ENCODE results near the gene PLET1.

Gene PLET1

DNA sequence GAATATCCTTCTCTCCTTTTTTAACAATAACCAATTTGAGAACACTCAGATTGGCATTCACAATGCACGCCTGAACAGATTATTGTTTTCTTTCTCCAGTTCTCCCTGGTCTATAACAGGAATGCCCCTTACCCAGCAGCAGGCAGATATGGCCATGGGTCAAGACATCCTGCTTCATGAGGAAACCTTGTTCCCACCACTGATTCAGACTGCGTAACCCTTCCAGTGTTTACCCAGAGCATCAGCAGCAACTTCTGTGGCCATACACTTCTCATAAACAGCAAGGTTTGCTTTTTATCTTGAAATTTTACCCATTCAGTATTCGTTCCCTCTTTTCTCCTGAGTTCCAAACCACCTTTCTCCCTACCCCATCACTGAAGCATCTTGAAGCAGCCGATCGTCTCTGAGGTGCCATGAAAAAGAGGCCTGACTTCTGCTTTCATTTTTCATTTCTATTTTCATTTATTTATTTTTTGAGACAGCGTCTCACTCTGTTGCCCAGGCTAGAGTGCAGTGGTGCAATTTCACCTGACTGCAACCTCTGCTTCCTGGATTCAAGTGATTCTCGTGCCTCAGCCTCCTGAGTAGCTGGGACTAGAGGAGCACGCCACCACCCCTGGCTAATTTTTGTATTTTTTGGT, 24.8 kb downstream of the PLET1 start:
- no peak for DNase-seq

DNA sequence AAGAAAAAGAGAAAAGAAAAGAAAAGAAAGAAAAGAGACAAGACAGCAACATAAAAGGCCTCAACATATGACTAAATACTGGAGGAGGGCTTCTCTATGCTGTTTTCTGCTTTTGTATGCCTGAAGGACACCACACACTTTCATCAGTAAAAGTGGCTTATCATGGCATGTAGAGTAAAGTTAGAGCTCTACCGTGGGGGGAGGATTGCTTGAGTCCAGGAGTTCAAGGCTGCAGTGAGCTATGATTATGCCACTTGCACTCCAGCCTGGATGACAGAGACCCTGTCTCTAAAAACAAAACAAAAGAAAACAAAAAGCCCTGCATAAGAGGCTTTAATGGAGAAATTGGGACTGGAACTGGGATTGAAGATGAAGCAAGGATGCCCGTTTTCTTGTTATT, 28.7 kb downstream of the PLET1 start:
- no peak for DNase-seq

DNA sequence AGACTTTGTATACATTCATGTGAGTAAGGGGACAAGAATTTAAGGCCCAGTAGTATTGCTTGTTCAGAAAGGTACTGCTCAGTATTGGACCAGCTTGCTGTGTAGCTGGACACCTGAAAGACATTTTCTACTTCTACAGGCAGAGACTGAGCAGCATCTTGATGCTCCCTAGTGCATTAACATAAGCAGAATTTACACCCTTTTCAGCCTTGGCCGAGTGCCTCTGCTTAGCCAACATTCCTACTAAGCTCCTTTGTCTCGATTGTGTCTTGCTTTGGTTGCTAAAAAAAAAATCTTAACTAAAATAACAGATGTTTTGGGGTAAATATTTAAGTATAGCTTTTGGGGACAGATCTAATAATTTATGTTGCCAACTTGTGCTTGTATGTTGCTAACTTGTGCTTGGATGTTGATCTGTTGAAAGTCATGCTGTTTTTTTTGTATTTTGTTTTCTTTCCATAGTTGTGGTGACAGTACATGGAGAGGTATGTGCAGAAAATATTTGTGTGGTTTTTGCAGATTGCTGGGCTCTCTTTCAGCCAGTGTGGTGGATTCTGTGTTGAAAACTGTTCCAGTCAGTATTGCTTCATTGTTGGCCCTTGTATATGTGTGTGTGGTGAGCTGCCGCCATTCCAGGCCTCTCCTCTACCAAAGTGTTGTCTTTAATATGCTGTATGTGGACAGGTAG, 30.8 kb downstream of the PLET1 start:
- DNase-seq, result no peak

DNA sequence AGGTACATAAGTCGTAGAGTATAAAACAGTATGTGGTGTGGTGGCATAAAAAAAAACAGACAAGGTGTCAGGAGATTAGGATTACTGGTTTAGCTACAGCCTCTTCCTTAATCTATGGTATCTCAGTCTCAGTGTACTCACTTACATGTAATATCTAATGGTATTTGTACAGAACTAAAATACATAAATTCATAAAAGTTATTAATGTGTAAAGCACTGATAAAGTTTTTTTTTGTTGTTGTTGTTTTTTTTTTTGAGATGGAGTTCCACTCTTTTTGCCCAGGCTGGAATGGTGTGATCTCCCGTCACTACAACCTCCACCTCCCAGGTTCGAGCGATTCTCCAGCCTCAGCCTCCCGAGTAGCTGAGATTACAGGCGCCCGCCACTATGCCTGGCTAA, 31.5 kb downstream of the PLET1 start:
- DNase-seq, result no peak

DNA sequence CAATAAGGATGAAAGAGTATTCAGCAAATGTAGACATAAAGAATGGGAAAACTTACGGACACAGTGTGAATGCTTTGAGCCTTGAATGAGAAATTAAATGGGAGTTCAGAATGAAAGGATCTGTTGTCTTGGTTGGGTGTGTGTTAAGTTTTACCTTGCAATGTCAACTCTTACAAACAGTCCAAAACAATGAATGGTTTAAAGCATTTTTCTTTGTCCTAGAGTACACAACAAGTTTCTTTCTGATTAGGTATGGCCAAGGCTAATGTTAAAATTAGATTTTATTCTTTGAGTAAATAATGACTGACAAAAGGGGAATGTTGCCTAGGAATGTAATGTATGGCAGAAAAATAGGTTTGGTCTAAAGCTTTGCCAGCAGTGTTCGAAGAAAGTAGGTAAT, 32.0 kb downstream of the PLET1 start:
- no peak for DNase-seq

DNA sequence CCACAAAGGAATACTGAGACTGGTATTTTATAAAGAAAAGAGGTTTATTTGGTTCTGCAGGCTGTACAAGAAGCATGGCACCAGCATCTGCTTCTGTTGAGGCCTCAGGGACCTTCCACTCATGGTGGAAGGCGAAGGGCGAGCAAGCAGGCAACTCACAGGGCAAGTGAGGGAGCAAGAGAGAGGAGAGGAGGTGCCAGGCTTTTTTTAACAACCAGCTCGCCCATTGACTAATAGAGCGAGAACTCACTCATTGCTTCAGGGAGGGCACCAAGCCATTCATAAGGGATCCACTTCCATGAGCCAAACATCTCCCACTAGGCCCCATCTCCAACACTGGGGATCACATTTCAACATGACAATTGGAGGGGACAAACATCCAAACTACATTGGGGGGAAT, 33.2 kb downstream of the PLET1 start:
- DNase-seq, result no peak

DNA sequence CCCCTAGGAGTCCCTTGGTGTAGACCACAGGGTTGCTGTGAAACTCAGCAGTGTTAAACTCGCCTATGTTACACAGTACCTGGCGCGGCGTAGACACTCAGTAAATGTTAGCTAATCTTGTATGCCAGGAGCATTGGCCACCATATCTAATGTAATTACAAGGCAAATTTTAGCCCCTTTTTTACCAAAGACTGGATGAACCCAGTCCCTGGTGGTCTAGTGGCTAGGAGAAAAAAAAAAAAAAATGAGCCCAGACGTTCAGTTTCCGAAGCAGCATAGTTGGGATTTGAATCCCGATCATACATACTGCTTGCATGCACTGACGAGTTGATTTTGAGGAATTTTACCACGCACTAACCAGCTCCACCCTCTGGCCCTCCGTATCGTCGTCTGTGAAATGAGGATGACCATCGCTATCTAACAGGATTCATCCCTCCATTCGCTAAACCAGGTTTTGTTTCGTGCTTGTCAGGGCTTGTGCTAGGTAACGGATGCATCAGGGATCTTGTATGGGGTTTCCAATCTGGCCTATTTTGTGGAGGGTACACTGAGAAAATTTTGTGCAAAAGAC, 33.7 kb downstream of the PLET1 start:
- DNase-seq, result no peak

DNA sequence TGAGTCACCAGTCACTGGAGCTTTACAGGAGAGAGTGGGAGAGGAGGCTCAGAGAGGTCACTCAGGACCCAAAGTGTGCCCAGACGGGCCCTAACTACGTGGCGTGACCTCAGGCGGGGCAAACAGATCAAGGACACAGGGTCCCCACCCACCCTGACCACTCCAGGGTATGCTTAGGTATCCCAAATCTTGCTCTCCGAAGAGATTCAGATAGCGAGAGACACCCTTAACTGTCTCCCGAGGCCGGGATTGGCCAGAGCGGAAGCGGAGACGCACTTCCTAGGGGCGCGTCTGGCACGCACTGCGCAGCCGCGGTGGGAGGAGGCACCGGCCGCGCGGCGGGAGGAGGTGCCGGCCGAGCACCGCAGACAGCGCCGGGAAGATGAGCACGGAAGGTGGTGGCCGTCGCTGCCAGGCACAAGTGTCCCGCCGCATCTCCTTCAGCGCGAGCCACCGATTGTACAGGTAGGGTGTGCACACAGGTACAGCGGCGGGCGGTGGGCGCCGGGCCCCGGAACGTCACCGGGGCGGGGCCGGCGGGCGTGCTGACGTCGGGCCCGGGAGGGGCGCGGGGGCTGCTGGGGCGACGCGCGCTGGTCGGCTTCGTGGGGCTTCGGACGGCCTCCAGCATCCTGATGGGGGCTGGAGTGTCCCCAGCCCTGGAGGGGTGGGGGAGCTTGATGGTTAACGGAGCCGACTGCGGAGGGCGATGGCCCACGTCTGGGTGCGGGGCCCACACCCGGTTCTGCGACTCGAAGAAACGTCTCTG, 34.4 kb downstream of the PLET1 start, which contains the start of gene PTS:
Gene PTS (plus strand): TSS at position 367 of the 769 bp plus-strand sequence. CDS start 16 bp downstream, at position 383.
- DNase-seq, result peak; percentile 15

DNA sequence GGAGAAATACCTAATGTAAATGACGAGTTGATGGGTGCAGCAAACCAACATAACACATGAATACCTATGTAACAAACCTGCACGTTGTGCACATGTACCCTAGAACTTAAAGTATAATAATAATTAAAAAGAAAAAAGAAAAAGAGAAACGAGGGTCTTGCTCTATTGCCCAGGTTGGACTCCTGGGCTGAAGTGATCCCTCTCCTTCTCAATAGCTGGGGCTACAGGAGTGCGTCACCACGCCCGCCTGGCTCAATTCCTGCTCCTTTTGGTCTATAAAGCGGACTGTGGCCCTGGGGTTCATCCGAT, 35.0 kb downstream of the PLET1 start:
- no peak for DNase-seq

DNA sequence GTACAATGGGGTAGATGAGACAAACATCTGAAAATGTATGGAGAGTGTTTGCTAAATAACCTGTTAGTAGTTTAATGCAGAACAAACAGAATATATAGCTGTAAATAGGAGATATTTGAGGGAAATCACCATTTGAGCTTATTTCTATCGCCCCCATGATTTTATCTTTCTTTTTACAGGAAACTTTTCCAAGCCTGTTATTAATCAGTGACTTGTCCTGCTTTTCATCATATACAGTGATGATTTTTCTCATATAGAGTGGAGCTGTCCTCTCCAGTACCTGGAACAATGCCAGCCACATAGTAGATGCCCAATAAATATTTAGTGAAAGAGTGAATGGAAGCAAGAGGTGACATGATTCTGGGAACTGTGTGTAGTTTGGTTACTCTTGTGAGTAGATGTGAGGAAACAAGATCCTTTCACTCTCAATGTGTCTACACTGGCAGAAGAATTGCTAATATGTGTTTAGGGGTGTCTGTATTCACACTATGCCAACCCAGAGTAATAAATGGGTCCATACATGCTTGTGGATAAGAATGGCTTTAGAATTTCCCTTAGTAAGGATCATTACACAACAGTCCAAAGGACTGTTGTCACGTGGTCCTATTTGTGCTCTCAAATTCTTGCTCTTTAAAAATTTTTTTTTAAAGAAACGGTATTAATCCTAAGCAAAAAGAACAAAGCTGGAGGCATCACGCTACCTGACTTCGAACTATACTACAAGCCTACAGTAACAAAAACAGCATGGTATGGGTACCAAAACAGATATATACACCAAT, 36.7 kb downstream of the PLET1 start:
- no peak for DNase-seq

DNA sequence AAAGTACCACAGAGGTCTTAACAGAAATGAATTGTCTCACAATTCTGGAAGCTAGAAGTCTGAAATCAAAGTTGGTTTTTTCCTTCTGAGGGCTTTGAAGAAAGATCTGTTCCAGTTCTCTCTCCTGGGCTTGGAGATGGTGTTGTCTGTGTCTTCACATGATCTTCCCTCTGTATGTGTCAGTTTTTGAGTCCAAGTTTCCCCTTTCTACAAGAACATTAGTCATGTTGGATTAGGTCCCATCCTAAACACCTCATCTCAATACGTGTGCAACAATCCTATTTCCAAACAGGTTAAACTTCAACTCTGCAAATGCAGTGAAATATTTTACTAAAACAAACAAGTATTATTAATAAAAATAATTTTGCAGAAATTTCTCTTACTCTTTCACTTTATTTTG, 37.5 kb downstream of the PLET1 start:
- no peak for DNase-seq

DNA sequence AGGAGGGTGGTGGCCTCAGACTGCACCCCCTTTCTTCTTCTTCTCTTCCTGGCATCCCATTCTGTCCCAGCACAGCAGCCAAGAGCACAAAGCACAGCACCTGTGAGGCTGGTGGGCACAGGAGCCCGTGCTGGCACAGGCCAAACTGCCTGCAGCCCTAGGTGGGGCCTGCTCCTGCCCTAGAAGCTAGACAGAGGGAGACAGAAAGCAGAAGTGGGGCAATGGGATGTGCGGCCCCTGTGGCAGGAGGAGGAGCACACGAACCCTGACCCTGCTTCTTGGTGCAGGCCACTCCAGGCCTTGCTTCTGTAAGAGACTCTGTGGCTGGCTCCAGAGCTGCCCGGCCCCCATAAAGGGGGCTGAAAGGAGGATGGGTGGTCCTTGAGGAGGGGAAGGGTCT, 38.4 kb downstream of the PLET1 start:
- DNase-seq, result no peak

DNA sequence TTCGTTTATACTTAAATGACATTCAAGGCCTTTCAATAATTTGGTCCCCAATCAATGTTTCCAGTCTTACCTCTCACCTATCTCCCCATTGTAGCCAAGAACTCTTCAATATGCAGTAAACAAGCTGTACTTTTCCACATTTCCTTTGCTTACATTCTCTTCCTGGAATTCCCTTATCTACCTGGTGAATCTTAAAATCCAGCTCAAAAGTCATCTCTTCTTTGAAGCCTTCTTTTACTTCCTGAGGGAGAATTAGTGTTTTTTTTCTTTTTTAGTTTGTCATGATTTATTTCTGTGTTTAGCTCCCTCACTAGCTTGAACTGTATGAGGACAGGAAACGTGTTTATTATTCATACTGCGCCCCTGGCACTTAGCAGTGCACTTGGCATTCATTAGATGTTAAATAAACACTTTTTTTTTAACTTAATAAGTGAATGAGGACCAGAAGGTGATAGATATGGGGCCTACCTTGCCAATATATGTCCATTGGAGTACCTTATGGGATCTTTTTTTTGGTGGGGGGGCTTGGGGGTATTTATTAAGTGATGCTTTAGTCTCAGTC, 39.3 kb downstream of the PLET1 start:
- no peak for DNase-seq

DNA sequence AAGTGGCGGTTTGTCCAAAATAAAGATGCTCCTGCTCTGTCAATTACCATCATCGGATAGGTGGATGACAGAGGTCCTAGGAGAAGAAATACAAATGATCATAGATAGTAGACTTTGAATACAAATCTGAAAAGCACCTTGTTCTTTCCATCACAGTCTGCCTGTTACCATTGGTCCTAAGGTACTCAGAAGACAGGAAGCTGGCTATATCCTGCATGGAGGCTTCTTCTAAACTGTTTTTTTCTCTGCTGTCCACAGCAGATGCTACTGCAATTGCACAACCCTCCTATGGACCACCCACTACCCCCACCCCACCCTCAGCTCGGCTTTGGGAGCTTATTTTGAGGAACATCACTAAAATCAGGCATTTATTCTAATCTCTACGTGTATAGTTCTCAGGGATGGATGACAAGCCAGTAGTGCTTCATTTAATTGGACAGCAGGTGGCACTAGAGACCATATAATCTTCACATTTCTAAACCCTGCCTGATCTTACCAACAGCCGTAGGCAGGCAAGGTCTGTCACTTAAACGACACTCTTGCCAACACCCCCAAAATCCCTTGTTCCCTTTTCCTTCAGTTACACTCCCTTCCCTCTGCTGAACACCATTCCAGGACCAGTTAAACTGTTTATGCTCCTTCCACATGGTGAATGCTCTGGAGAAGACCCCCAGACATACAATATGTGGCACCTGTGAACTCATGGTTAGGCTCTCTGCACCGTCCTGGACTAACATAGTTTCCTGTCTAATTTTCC, 41.0 kb downstream of the PLET1 start:
- DNase-seq, result peak; percentile 3

DNA sequence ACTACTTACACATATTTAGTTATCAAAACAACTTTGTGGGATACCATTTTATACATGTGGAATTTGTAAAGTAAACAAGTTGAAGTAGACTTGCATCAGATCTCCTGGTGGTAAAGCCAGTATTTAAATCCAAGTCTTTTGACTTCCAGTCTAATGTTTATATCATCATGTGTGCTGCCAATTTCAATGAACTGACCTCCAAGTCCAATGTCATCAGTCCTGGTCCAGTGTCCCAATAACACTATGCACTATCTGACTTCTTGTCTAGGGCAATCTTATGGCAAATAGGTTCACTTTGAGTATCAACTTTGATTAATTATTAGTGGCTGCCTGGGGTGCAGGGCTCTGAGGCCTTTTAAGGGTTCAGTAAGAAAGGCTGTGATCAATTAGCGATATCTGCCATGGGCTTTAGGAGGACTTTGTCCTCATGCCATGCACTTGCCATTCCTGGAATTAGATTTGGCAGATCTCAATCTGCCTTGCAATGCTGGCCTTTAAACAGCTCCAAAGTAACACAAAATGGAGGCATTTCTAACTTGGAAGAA, 44.0 kb downstream of the PLET1 start:
- DNase-seq, result no peak

DNA sequence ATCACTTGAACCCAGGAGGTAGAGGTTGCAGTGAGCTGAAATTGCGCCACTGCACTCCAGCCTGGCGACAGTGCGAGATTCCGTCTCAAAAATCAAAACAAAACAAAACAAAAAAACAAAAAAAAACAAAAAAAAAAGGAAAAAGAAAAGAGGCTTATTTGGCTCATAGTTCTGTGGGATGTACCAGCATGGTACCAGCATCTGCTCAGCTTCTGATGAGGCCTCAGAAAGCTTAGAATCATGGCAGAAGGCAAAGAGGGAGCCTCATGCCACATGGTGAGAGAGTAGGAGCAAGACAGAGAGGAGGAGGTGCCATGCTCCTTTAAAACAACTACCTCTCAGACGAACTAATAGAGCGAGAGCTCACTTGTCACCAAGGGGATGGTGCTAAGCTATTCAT, 45.0 kb downstream of the PLET1 start:
- DNase-seq, result no peak

DNA sequence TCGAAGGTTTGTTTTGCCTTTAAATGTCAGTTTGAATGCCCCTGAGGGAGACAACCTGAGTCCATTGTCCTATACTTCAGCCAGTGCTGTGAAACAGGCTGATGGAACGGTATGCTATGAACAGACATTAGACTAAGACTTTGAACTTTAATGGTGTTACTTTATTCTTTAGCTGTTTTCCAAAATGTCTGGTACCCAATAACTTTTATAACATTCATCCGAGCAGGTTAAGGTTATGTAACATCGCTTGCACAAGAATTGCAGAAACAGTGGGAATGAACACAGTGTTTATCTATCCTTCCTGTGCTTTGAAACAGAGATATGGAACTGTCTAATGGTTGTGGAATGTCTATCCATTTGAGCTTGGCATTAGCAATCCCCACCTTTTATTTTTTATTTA, 46.9 kb downstream of the PLET1 start:
- DNase-seq, result no peak

DNA sequence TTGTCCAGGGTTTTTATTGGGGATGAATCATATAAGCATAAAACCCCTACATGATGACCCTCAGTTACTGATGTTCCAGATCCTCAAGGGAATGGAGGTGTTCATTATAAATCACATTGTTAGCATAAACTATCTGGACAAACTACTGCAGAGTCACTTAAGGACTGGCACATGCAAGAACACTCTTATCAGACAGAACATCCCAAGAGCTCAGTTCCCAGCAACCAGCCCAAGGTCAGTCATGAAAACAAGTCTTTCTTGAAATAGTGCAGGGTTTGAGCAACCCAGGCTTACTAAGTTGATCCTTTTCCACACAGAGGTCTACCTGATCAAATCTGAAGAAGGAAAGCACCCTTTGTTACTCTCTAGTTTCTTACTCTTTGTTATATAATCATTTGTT, 48.0 kb downstream of the PLET1 start:
- DNase-seq, result no peak

DNA sequence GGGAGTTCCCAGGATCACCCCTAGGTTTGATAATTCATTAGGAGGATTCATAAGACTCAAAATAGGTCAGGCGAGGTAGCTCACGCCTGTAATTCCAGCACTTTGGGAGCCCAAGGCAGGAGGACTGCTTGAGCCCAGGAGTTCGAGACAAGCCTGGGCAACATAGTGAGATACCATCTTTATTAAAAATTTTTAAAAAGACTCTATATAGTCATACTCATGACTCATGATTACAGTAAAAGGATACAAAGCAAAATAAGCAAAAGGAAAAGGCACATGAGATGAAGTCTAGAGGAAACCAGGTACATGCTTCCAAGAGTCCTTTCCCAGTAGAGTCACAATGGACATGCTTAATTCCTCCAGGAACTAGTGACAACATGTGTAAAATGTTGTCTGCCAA, 48.4 kb downstream of the PLET1 start:
- DNase-seq, result no peak

DNA sequence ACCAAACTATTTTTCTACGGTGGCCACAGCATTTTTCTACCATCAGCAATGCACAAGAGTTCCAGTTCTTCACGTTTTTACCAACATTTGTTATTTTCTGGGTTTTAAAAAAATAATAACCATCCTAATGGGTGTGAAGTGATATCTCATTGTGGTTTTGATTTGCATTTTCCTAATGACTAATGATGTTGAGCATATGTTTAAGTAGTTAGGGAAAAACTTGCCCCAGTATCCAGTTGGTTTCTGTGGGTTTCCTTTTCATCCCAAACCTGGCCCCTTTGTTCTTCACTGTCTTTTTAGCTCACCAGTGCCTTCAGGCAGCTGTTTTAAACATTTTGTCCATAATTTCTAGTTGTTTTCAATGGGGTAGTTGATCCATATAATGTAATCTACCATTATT, 49.1 kb downstream of the PLET1 start:
- DNase-seq, result no peak

DNA sequence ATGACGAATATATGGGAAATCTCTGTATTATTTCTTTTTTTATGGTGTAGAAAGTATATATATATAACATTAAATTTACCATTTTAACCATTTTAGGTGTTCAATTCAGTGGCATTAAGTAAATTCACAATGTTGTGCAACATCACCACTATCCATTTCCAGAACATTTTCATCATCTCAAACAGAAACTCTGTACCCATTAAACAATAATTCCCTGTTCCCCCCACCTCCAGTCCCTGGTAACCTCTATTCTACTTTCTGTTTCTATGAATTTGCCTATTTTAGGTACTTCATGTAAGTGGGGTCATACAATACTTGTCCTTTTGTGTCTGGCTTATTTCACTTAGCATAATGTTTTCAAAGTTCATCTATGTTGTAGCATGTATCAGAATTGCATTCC, 49.8 kb downstream of the PLET1 start:
- DNase-seq, result no peak

DNA sequence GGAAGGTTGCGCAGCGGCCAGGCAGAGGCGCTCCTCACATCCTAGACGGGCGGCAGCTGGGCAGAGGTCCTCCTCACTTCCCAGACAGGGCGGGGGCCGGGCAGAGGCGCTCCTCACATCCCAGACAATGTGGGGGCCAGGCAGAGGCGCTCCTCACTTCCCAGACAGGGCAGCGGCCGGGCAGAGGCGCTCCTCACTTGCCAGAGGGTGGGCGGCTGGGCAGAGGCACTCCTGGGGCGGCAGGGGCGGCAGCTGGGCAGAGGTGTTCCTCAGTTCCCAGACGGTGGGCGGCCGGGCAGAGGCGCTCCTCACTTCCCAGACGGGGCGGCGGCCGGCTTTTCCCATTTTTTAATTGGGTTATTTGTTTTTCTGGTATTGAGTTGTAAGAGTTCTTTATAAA, 54.6 kb downstream of the PLET1 start:
- no peak for DNase-seq

Data from NCI-H524 treated with DMSO at 0.1 percent for 48 hours (cell line).